Astrocyte (in vitro differentiated cells and primary cell): ENCODE measurements around the gene ZNF26. TPM values are rescaled to one million over a fixed set of nuclear protein-coding genes. Genes with fewer than 3 reads are reported as not detected.

Experiments used
- DNase-seq: peaks from one replicate; pipeline ENCODE4 v3.0.0-alpha.2; 2010; ENCODE audit warnings: low read depth
- FAIRE-seq: peaks from 2 replicates; lab custom pipeline; 2011; peaks lifted over from hg19 to GRCh38; lab: Jason Lieb, UNC
- H2AFZ ChIP-seq: 2 replicates; pipeline ENCODE4 v1.6.0; 2012; ENCODE audit warnings: low read depth, low read length, inconsistent platforms
- H3K27ac ChIP-seq: 2 replicates; pipeline ENCODE4 v1.5.1; 2011; ENCODE audit warnings: low read depth, low read length, inconsistent platforms
- H3K27me3 ChIP-seq: 2 replicates; pipeline ENCODE4 v1.6.0; 2011; ENCODE audit warnings: low read length, inconsistent platforms; ENCODE audit not compliant: insufficient read depth
- H3K36me3 ChIP-seq: 2 replicates; pipeline ENCODE4 v1.5.1; 2011; ENCODE audit warnings: low read length, inconsistent platforms; ENCODE audit not compliant: insufficient read depth
- H3K4me1 ChIP-seq: 2 replicates; pipeline ENCODE4 v1.5.1; 2011; ENCODE audit warnings: low read length, inconsistent platforms; ENCODE audit not compliant: insufficient read depth
- H3K4me2 ChIP-seq: 2 replicates; pipeline ENCODE4 v1.6.0; 2012; ENCODE audit warnings: low read length, inconsistent platforms
- H3K4me3 ChIP-seq: 2 replicates; pipeline ENCODE4 v1.5.1; 2011; ENCODE audit warnings: low read depth, mild to moderate bottlenecking, low read length, inconsistent platforms; ENCODE audit not compliant: insufficient read depth
- H3K79me2 ChIP-seq: 2 replicates; pipeline ENCODE4 v1.6.0; 2012; ENCODE audit warnings: mild to moderate bottlenecking, low read length, inconsistent platforms; ENCODE audit not compliant: insufficient read depth
- H3K9ac ChIP-seq: 2 replicates; pipeline ENCODE4 v1.6.0; 2012; ENCODE audit warnings: mild to moderate bottlenecking, low read length, inconsistent platforms
- H3K9me3 ChIP-seq: 2 replicates; pipeline ENCODE4 v1.5.1; 2012; ENCODE audit warnings: low read depth, mild to moderate bottlenecking, low read length, inconsistent platforms; ENCODE audit not compliant: insufficient read depth
- H4K20me1 ChIP-seq: 2 replicates; pipeline ENCODE4 v1.6.0; 2012; ENCODE audit warnings: low read length, inconsistent platforms; ENCODE audit not compliant: insufficient read depth
- H3K27ac Mint-ChIP-seq: one replicate; pipeline ENCODE4 v1.8.0; 2021; ENCODE audit warnings: mild to moderate bottlenecking, mixed read lengths; ENCODE audit not compliant: unreplicated experiment
- H3K27me3 Mint-ChIP-seq: one replicate; pipeline ENCODE4 v1.8.0; 2021; ENCODE audit warnings: low read depth, mixed read lengths; ENCODE audit not compliant: unreplicated experiment
- H3K36me3 Mint-ChIP-seq: one replicate; pipeline ENCODE4 v1.8.0; 2021; ENCODE audit warnings: low read depth, mixed read lengths; ENCODE audit not compliant: unreplicated experiment
- H3K4me1 Mint-ChIP-seq: one replicate; pipeline ENCODE4 v1.8.0; 2021; ENCODE audit warnings: low read depth, mixed read lengths; ENCODE audit not compliant: unreplicated experiment
- H3K4me3 Mint-ChIP-seq: one replicate; pipeline ENCODE4 v1.8.0; 2021; ENCODE audit warnings: mild to moderate bottlenecking, moderate library complexity, mixed read lengths; ENCODE audit not compliant: unreplicated experiment
- H3K9me3 Mint-ChIP-seq: one replicate; pipeline ENCODE4 v1.8.0; 2021; ENCODE audit warnings: mild to moderate bottlenecking, mixed read lengths; ENCODE audit not compliant: unreplicated experiment
- CTCF ChIP-seq: IDR thresholded peaks from 2 replicates; pipeline ENCODE4 v1.5.1; 2011; ENCODE audit warnings: low read depth, mild to moderate bottlenecking, inconsistent platforms, low read length, moderate library complexity; ENCODE audit not compliant: insufficient read depth
- EZH2 ChIP-seq: IDR thresholded peaks from 2 replicates; pipeline ENCODE4 v1.6.1; 2012; ENCODE audit warnings: mild to moderate bottlenecking, low read length, inconsistent platforms; ENCODE audit not compliant: insufficient read depth
- total RNA-seq: library from RNA; stranded (reverse); gene quantifications from 2 replicates; pipeline ENCODE4 v1.2.1, GENCODE V29; 2021

ZNF26 gene
- total RNA-seq, 1 donor from 2014 or later, result 11.7 TPM

GRCh38 chr12:132950844-132951535 is 35.2 kb upstream of the ZNF26 start:
- Histone ChIP-seq H2AFZ (no peak overlapping the region), H3K36me3 (peaks cover 3% of the 10 kb centered on the region), H3K79me2 (peaks cover 73% of the 10 kb centered on the region), H3K4me1 (peaks cover 12% of the 10 kb centered on the region), H3K4me3 (no peak overlapping the region), H3K4me2 (no peak overlapping the region), H3K9ac (no peak overlapping the region), H3K27me3 (no peaks in the 10 kb centered on the region), H4K20me1 (peaks cover 34% of the 10 kb centered on the region), H3K9me3 (peaks cover 46% of the 10 kb centered on the region), H3K27ac (no peak overlapping the region)
- peaks cover 40% of the 10 kb centered on the region for H3K36me3 Mint-ChIP-seq
- H3K4me1 Mint-ChIP-seq, result peaks cover 6% of the 10 kb centered on the region
- DNase-seq (no peak), FAIRE-seq (peak; percentile 89)
- H3K4me3 Mint-ChIP-seq, result no peak overlapping the region
- no peak overlapping the region for H3K27ac Mint-ChIP-seq
- no peaks in the 10 kb centered on the region for H3K27me3 Mint-ChIP-seq
- peaks cover 26% of the 10 kb centered on the region for H3K9me3 Mint-ChIP-seq
- TF ChIP-seq CTCF, result no peak
- TF ChIP-seq EZH2, result no peak

- H3K79me2 ChIP-seq, result peaks cover 73% of the 10 kb centered on the region
- DNase-seq (no peak), FAIRE-seq (peak; percentile 65)
- H3K36me3 Mint-ChIP-seq, result peaks cover 39% of the 10 kb centered on the region
- H3K4me3 ChIP-seq, result no peak overlapping the region
- no peaks in the 10 kb centered on the region for H3K36me3 ChIP-seq
- H3K9me3 Mint-ChIP-seq, result peaks cover 27% of the 10 kb centered on the region
- H3K4me1 Mint-ChIP-seq, result peaks cover 7% of the 10 kb centered on the region
- H2AFZ ChIP-seq, result no peak overlapping the region
- no peak overlapping the region for H3K27ac ChIP-seq
- peaks cover 34% of the 10 kb centered on the region for H4K20me1 ChIP-seq
- peaks cover 40% of the 10 kb centered on the region for H3K9me3 ChIP-seq
- no peak overlapping the region for H3K4me3 Mint-ChIP-seq
- no peak overlapping the region for H3K4me2 ChIP-seq
- no peak for TF ChIP-seq EZH2
- TF ChIP-seq CTCF, result no peak
- no peak overlapping the region for H3K27ac Mint-ChIP-seq
- H3K27me3 ChIP-seq, result no peaks in the 10 kb centered on the region
- no peak overlapping the region for H3K9ac ChIP-seq
- H3K4me1 ChIP-seq, result peaks cover 12% of the 10 kb centered on the region
- no peaks in the 10 kb centered on the region for H3K27me3 Mint-ChIP-seq
These were observed 34.5 kb upstream of the ZNF26 start for GRCh38 chr12:132951649-132952048.
